ENCODE measurements around the gene TMEM41A.
"Not testable (repeated sequence)": the region's sequence is repeated elsewhere in the genome, so short reads cannot be mapped to it uniquely, and the experiment has no call there.

TMEM41A gene

DNA sequence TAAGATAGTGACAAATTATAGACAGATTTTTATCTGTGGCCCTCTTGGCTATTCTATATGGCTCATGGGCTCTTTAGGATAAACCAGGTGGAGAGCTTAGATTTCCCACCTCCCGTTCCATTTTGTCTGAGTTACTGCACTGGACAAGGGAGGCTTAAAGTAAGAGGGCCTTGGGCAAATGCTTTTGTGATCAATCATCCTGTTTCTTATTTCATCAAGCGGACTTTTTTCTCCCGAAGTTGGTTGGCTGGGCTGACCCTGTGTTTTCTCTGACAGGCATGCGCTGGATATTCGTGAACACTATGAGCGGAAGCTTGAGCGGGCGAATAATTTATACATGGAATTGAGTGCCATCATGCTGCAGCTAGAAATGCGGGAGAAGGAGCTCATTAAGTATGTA lies 33.4 kb downstream of the TMEM41A start:
- H3K27me3 ChIP-seq (ENCODE audit: control insufficient read depth in 1 of 2, insufficient read depth in 2 of 2, low read length in 2 of 2), result no peaks in the 10 kb centered on the region
- H3K4me3 ChIP-seq (ENCODE audit: low read length in 2 of 2), result no peak overlapping the region
- no peaks in the 10 kb centered on the region for H3K4me1 ChIP-seq (ENCODE audit: control insufficient read depth, insufficient read depth, low read length)
- H3K9ac ChIP-seq (ENCODE audit: low read length in 2 of 2), result no peak overlapping the region
- no peak overlapping the region for H3K27ac ChIP-seq (ENCODE audit: low read length)
- H3K36me3 ChIP-seq (ENCODE audit: control insufficient read depth in 2 of 2, insufficient read depth in 2 of 2, low read length in 2 of 2), result peaks cover 18 to 28% of the 10 kb centered on the region in 2 donors
- no peaks in the 10 kb centered on the region for H3K9me3 ChIP-seq (ENCODE audit: control insufficient read depth in 2 of 2, low read length in 2 of 2)

GRCh38 chr3:185460719-185461350 lies 38.0 kb downstream of the TMEM41A start:
- H3K27ac ChIP-seq (ENCODE audit: low read length), result no peak overlapping the region
- H3K4me1 ChIP-seq (ENCODE audit: control insufficient read depth, insufficient read depth, low read length), result no peaks in the 10 kb centered on the region
- H3K9ac ChIP-seq (ENCODE audit: low read length in 2 of 2), result no peak overlapping the region
- H3K4me3 ChIP-seq (ENCODE audit: low read length in 2 of 2), result no peak overlapping the region
- H3K27me3 ChIP-seq (ENCODE audit: control insufficient read depth in 1 of 2, insufficient read depth in 2 of 2, low read length in 2 of 2), result no peaks in the 10 kb centered on the region
- no peaks in the 10 kb centered on the region for H3K9me3 ChIP-seq (ENCODE audit: control insufficient read depth in 2 of 2, low read length in 2 of 2)
- peaks cover 2 to 8% of the 10 kb centered on the region in 2 donors for H3K36me3 ChIP-seq (ENCODE audit: control insufficient read depth in 2 of 2, insufficient read depth in 2 of 2, low read length in 2 of 2)

DNA sequence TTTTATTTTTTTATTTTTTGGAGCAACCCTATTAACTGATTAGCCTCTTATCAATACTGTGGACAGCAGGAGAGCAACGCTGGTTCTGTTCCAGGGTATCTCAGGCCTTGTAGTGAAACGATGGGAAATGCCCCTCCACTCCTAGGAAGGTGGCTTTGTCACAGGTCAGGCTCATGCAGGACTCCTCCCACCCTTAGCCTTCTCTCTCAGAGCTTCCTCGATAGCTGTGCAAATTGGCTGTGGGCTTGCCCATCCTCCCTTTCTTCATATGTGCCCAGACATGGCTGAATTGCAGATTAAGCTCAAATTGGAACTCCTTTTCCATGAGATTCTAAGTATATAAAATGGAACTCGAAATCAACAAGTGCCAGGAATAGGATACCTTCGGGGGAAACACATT lies 38.5 kb downstream of the TMEM41A start:
- Histone ChIP-seq H3K9me3 (ENCODE audit: control insufficient read depth in 2 of 2, low read length in 2 of 2) (no peaks in the 10 kb centered on the region), H3K4me1 (ENCODE audit: control insufficient read depth, insufficient read depth, low read length) (no peaks in the 10 kb centered on the region), H3K4me3 (ENCODE audit: low read length in 2 of 2) (no peak overlapping the region), H3K27ac (ENCODE audit: low read length) (no peak overlapping the region), H3K9ac (ENCODE audit: low read length in 2 of 2) (no peak overlapping the region), H3K36me3 (ENCODE audit: control insufficient read depth in 2 of 2, insufficient read depth in 2 of 2, low read length in 2 of 2) (peaks cover 0 to 6% of the 10 kb centered on the region in 2 donors), H3K27me3 (ENCODE audit: control insufficient read depth in 1 of 2, insufficient read depth in 2 of 2, low read length in 2 of 2) (no peaks in the 10 kb centered on the region)

DNA sequence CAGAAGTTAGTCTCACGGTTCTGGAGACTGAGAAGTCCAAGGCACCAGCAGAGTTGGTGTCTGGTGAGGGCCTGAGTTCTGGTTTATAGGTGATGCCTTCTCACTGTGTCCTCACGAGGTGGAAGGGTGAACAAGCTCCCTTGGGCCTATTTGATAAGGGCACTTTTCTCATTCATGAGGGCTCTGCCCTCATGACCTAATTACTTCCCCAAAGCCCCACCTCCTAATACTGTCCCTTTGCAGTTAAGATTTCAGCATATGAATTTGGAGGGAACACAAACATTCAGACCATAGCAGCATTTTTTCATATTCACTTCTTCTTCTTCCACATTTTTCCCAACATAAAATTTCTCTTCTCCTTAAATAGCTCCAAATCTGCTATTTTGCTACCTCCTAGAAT lies 41.5 kb downstream of the TMEM41A start:
- H3K27me3 ChIP-seq (ENCODE audit: control insufficient read depth in 1 of 2, insufficient read depth in 2 of 2, low read length in 2 of 2), result no peaks in the 10 kb centered on the region
- H3K36me3 ChIP-seq (ENCODE audit: control insufficient read depth in 2 of 2, insufficient read depth in 2 of 2, low read length in 2 of 2), result peaks cover 4 to 7% of the 10 kb centered on the region in 2 donors
- no peak overlapping the region for H3K4me3 ChIP-seq (ENCODE audit: low read length in 2 of 2)
- H3K9me3 ChIP-seq (ENCODE audit: control insufficient read depth in 2 of 2, low read length in 2 of 2), result no peaks in the 10 kb centered on the region
- no peak overlapping the region for H3K9ac ChIP-seq (ENCODE audit: low read length in 2 of 2)
- no peak overlapping the region for H3K27ac ChIP-seq (ENCODE audit: low read length)
- H3K4me1 ChIP-seq (ENCODE audit: control insufficient read depth, insufficient read depth, low read length), result no peaks in the 10 kb centered on the region

- not testable (repeated sequence) for H3K4me3 ChIP-seq (ENCODE audit: low read length in 2 of 2); H3K27ac ChIP-seq (ENCODE audit: low read length); H3K27me3 ChIP-seq (ENCODE audit: control insufficient read depth in 1 of 2, insufficient read depth in 2 of 2, low read length in 2 of 2); H3K9me3 ChIP-seq (ENCODE audit: control insufficient read depth in 2 of 2, low read length in 2 of 2); H3K4me1 ChIP-seq (ENCODE audit: control insufficient read depth, insufficient read depth, low read length); H3K9ac ChIP-seq (ENCODE audit: low read length in 2 of 2); H3K36me3 ChIP-seq (ENCODE audit: control insufficient read depth in 2 of 2, insufficient read depth in 2 of 2, low read length in 2 of 2)
These were observed 47.4 kb downstream of the TMEM41A start for GRCh38 chr3:185451432-185451831.

GRCh38 chr3:185448107-185448506 lies 50.7 kb downstream of the TMEM41A start:
- H3K4me1 ChIP-seq (ENCODE audit: control insufficient read depth, insufficient read depth, low read length), result no peaks in the 10 kb centered on the region
- no peak overlapping the region for H3K4me3 ChIP-seq (ENCODE audit: low read length in 2 of 2)
- H3K36me3 ChIP-seq (ENCODE audit: control insufficient read depth in 2 of 2, insufficient read depth in 2 of 2, low read length in 2 of 2), result peaks cover 6 to 7% of the 10 kb centered on the region in 2 donors
- no peaks in the 10 kb centered on the region for H3K9me3 ChIP-seq (ENCODE audit: control insufficient read depth in 2 of 2, low read length in 2 of 2)
- no peaks in the 10 kb centered on the region for H3K27me3 ChIP-seq (ENCODE audit: control insufficient read depth in 1 of 2, insufficient read depth in 2 of 2, low read length in 2 of 2)
- no peak overlapping the region for H3K27ac ChIP-seq (ENCODE audit: low read length)
- H3K9ac ChIP-seq (ENCODE audit: low read length in 2 of 2), result no peak overlapping the region

DNA sequence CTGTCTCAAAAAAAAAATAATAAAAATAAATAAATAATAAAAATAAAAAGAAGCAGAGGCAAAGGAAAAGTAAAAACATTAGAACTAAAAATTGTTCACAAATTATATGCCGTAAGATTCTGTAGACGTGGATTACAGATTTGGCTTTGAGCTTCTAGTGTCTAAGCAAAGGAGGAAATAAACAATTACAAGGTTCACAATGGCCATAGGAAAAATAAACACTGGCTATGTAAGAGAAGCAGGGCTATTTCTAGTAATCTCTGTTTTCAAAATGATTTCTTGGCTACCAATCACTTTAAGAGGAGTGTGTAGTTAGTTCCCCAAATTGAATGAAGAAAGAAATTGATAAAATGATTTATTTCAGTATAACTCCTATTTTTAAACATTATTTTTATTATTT lies 54.5 kb downstream of the TMEM41A start:
- peaks cover 0 to 2% of the 10 kb centered on the region in 2 donors for H3K36me3 ChIP-seq (ENCODE audit: control insufficient read depth in 2 of 2, insufficient read depth in 2 of 2, low read length in 2 of 2)
- no peaks in the 10 kb centered on the region for H3K27me3 ChIP-seq (ENCODE audit: control insufficient read depth in 1 of 2, insufficient read depth in 2 of 2, low read length in 2 of 2)

GRCh38 chr3:185442031-185442430 lies 56.8 kb downstream of the TMEM41A start:
- peaks cover 2 to 5% of the 10 kb centered on the region in 2 donors for H3K36me3 ChIP-seq (ENCODE audit: control insufficient read depth in 2 of 2, insufficient read depth in 2 of 2, low read length in 2 of 2)
- H3K27me3 ChIP-seq (ENCODE audit: control insufficient read depth in 1 of 2, insufficient read depth in 2 of 2, low read length in 2 of 2), result no peaks in the 10 kb centered on the region
- H3K9me3 ChIP-seq (ENCODE audit: control insufficient read depth in 2 of 2, low read length in 2 of 2), result no peaks in the 10 kb centered on the region
- H3K27ac ChIP-seq (ENCODE audit: low read length), result no peak overlapping the region
- H3K9ac ChIP-seq (ENCODE audit: low read length in 2 of 2), result no peak overlapping the region
- no peak overlapping the region for H3K4me3 ChIP-seq (ENCODE audit: low read length in 2 of 2)
- H3K4me1 ChIP-seq (ENCODE audit: control insufficient read depth, insufficient read depth, low read length), result no peaks in the 10 kb centered on the region

More for the DNA sequence above, 54.5 kb downstream of the TMEM41A start:
- no peaks in the 10 kb centered on the region for H3K4me1 ChIP-seq (ENCODE audit: control insufficient read depth, insufficient read depth, low read length)
- H3K9me3 ChIP-seq (ENCODE audit: control insufficient read depth in 2 of 2, low read length in 2 of 2), result no peaks in the 10 kb centered on the region
- no peak overlapping the region for H3K27ac ChIP-seq (ENCODE audit: low read length)
- no peak overlapping the region for H3K4me3 ChIP-seq (ENCODE audit: low read length in 2 of 2)
- H3K9ac ChIP-seq (ENCODE audit: low read length in 2 of 2), result no peak overlapping the region

- Histone ChIP-seq H3K9ac (ENCODE audit: low read length in 2 of 2) (no peak overlapping the region), H3K36me3 (ENCODE audit: control insufficient read depth in 2 of 2, insufficient read depth in 2 of 2, low read length in 2 of 2) (peaks cover 2 to 5% of the 10 kb centered on the region in 2 donors), H3K27ac (ENCODE audit: low read length) (no peak overlapping the region), H3K27me3 (ENCODE audit: control insufficient read depth in 1 of 2, insufficient read depth in 2 of 2, low read length in 2 of 2) (no peaks in the 10 kb centered on the region), H3K4me1 (ENCODE audit: control insufficient read depth, insufficient read depth, low read length) (no peaks in the 10 kb centered on the region), H3K9me3 (ENCODE audit: control insufficient read depth in 2 of 2, low read length in 2 of 2) (no peaks in the 10 kb centered on the region), H3K4me3 (ENCODE audit: low read length in 2 of 2) (no peak overlapping the region)
These were observed 58.9 kb downstream of the TMEM41A start for GRCh38 chr3:185439745-185440466.

Measured in stomach smooth muscle (tissue), 2 donors.